ENCODE results near the gene DFFA.
A peak's percentile ranks its signal among the peaks of the same experiment; 100 is the strongest.
"Not testable (repeated sequence)": the region's sequence is repeated elsewhere in the genome, so short reads cannot be mapped to it uniquely, and the experiment has no call there.

DFFA gene

DNA sequence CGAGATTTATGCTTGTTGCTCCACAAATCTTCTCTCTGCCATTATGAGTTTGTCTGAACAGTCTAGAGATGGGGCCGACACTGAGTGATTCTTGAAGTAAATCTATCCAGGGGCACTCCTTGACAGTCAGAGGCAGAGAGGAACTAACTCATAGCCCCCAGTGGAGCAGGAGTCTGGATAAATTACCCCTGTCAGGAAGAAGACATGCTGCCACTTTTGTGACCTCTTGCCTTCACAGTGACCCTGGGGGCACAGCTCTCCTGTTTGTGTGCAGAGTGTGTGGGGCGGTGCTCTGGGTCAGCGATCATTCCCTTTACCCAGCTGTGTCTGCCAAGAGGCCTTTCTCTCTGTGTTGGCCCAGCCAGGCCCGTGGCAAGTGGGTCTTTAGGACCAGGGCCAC lies 31.9 kb upstream of the DFFA start:
- DNase-seq = no peak

DNA sequence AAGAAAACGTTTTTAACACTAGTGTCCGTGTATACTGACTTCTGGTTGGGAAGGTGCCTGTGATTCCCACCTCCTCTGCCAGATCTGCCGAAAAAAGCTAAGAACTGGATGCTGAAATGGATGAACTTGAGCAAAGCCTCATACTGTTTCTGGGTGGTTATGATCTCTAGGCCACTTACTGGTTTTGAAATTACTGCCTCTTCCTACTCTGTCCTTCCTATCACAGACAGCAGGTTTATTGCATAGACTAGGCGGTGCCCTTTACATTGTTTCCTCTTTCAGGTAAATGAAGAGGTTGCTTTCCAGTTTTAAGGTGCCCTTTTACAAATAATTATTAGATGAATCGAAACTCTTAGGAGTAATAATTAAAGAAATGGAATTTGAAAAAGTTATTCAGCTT lies 29.9 kb upstream of the DFFA start:
- DNase-seq = no peak

DNA sequence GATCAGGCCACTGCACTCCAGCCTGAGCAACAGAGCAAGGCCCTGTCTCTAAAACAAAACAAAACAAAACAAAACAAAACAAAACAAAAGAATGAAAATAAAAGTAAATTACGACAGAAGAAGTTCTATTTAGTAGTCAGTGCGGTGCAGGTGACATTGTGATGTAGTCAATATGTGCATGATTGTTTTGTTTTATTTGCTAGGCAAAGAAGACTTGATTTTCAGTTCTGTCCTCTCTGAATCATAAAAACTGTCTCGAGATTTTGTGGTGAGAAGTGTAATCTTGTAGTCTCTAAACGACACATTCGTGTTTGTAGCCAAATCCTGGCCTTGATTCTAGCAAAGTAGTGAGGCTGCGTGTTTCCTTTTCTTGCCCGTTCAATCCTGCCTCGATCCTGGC lies 25.9 kb upstream of the DFFA start:
- DNase-seq = no peak

DNA sequence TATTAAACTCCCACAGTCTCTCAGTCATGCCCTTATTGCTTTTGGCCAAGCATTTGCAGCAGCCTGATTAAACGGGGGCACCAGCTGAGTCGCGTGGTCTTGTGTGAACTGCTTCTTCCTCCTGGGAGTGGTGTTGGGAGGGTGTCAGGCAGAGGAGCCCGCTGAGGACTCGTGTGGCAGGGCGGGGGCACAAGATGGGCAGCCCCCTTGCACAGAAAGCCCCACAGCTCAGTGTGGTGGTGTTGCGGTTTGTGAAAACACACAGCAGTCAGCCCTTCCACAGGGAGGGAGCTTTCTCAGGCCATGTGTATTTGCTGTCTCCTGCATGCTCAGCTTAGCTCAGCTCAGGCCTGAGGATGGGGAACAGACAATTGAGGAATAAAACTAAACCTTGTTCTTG lies 24.8 kb upstream of the DFFA start:
- DNase-seq = no peak

DNA sequence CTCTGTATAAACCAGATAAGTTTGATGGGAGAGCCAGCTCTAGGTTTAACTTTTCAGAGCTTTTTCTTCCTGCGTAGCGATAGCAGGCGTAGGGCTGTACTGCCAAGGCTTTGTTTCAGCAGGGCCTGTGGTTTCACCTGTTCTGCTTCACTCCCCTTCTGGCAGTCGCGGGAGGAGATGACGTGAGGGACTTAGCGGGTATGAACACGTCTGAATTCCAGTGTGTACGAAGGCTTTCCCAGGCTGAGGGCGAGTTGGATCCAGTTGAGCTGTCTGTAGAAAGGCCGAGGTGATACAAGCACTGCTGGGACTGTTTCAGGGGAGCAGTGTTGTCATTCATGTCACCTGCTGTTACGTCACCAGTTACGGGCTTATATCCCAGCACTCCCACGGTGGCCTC lies 23.6 kb upstream of the DFFA start:
- no peak for DNase-seq

DNA sequence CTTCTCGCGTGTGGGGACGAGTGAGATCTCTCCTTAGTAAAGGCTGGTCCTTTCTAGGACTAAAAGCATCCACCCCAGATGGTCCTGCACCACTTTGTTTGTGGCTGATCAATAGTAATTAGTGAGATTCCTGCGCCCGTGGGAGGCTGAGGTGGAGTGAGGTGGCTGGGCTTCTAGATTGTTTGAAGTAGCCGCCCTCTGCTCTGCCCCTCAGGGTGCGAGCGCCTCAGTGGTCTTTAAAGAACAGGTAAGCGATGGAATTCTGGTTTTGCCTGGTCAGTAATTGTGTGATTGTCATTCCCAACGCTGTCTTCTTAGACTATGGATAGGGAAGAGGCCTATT lies 23.1 kb upstream of the DFFA start:
- peak; percentile 38 for DNase-seq

DNA sequence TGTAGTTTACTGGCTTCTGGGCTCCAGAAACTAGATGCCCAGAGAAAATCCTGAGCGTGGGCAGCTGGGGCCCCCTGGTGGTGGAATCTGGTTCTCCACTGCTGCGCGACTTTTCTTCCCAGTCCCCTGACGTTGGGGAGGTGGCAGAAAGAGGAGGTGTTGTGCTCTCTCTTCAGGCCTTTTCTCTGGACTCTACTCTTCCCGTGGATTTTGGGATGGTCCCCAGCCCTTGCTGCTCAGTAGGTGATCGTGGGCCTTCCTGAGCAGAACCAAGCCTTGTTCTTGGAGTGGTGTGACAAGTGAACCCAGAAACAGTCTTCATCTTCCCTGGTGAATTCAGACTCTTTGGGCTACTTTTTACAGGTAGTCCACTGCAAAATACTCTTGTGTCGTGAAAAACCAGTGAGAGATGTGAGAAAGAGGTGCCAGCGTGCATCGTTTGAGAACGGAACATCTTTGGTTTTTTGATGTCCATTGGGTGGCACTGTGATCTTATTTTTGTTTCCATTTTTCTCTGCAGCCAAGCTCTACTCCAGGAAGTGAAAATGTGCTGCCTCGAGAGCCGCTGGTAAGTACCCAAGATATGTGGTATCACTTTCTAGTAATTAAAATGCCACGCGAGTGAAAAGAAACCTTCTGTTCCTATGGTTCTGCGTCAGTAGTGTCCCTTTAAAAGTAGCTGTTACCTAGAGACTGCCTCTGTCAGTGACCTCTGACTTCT lies 22.6 kb upstream of the DFFA start:
- DNase-seq = peak; percentile 91

DNA sequence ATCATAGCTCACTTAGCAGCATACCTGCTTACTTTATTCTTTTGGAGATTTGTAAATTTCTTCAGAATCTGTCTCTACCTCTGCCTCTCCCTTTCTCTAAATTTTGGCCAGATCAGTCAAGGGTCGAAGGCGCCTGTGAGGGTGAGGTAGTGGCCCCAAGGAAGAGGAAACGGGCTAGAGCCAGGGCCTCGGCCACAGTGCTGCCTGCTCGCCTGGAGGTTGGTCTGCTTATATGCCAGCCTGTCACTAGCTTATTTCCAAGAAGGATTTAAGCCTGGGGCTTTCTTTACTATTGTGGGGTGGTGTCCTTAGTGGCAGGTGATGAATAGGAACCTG lies 22.1 kb upstream of the DFFA start:
- no peak for DNase-seq

DNA sequence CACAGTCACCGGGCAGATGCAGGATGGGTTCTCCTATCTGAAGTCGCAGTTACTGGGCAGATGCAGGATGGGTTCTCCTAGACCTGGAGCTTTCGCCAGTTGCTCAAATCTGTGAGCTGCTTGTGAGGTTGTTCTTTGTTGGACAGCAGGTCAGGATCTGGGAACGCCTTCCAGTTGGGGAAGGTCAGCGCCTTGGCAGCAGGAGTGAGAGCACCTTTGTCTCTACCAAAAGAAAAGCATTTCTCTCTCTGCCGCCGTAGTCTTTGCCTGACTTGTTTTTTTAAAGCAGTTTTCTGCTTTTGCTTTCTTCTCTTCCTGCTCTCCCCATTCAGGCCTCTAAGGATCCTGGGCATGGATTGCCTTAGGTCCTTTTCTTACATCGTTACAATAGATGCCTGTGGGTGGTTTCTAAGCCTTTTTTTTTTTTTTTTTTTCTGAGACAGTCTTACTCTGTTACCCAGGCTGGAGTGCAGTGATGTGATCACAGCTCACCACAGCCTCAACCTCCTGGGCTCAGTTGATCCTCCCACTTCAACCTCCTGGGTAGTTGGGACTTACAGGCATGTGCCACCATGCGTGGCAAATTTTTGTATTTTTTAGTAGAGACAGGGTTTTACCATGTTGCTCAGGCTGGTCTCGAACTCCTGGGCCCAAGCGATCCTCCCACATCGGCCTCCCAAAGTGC lies 18.1 kb upstream of the DFFA start:
- DNase-seq = no peak

DNA sequence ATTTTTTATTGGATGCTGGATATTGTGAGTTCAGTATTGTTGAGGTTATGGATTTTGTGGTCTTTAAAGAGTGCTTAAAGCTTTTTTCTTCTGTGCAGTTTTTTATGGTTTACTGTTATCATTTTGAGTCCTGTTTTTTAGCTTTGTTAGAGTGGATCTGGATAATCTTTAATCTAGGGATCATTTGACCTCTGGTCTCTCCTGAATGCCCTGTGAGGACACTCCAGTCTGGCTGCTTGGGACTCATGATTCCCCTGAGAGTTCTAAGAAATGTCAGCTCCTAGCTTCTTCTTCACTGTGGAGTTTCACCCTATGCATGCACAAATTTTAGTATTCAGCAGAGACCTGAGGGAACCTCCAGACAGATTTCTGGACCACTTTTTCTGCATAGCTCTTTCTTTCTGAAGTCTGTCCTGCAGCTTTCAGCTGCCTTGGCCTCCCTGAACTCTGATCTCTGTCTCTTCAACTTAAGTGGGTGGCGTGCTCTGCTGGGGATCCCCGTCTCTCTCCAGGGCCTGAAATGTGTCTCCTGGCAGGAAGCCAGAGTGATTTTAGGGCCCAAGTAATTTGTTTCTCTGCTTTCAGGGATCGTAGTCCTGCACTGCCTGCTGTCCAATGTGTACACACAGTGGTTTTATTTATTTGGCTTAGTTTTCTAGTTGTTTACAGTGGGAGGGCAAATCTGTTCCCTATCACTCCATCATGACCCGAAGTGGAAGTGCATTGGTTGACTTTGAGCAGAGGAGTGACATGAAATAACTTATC lies 17.1 kb upstream of the DFFA start:
- DNase-seq = no peak

DNA sequence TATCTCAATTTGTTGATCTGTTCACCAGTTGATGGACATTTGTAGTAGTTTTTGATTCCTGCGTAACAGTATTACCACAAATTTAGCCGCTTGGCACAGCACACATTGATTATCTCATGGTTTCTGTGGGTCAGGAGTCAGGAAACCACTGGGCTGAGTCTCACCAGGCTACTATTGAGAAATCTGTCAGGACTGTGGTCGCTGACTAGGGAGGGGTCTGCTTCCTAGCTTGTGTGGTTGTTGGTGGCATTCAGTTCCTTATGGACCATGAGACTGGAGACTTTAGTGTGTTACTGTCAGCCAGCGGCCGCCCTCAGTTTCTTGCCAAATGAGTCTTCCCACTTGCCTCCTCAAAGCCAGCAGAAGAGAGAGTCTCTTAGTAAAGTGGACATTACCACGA lies 12.2 kb upstream of the DFFA start:
- no peak for DNase-seq

DNA sequence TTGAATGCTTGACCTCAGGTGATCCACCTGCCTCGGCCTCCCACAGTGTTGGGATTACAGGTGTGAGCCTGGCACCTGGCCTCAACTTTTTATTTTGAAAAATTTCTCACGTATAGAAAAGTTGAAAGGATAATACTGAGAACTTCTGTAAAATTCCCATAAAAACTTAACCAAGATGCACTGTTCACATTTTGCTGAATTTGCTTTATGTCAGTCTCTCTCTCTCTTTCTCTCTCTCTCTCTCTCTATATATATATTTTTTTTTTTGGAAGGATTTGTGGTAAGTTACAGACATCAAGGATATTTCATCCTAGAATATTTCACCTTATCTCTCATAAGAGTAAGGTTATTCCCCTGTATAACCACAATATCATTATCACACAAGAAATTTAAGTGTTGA lies 8.3 kb upstream of the DFFA start:
- DNase-seq = no peak

DNA sequence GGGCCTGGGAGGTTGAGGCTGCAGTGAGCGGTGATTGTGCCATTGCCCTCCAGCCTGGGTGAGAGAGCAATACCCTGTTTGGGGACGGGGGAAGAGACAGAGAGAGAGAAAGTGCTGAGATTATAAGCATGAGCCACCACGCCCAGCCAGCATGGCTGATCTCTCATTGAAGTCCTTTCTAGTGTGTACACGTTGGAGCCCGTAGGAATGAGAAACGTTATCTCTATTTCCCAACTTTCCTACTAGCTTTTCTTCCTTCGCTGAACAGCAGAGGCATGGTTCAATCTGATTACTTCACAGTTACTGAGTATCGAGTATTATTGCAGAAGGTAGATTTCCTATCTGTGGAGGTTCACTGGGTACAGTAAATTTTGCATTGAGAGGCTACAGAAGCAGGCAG lies 7.0 kb upstream of the DFFA start:
- no peak for DNase-seq

DNA sequence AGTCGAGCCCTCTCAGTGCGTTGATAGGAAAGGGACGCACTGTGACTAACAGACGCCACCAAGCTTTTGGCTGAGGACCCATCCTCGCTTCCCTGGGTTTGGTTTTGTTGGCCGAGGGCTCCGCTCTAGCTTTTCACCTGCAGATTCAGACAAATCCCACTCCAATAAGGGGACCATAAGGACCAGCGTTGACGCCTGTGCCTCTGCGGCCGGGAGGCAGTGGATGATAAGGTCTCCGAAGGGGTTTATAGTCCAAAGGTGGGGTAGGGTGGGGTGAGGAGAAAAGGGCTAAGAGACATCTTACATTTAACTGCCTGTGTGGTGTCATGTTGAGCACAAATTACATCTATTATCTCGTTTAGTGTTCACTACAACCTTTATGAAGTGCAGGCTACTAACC lies 3.2 kb upstream of the DFFA start:
- no peak for DNase-seq

DNA sequence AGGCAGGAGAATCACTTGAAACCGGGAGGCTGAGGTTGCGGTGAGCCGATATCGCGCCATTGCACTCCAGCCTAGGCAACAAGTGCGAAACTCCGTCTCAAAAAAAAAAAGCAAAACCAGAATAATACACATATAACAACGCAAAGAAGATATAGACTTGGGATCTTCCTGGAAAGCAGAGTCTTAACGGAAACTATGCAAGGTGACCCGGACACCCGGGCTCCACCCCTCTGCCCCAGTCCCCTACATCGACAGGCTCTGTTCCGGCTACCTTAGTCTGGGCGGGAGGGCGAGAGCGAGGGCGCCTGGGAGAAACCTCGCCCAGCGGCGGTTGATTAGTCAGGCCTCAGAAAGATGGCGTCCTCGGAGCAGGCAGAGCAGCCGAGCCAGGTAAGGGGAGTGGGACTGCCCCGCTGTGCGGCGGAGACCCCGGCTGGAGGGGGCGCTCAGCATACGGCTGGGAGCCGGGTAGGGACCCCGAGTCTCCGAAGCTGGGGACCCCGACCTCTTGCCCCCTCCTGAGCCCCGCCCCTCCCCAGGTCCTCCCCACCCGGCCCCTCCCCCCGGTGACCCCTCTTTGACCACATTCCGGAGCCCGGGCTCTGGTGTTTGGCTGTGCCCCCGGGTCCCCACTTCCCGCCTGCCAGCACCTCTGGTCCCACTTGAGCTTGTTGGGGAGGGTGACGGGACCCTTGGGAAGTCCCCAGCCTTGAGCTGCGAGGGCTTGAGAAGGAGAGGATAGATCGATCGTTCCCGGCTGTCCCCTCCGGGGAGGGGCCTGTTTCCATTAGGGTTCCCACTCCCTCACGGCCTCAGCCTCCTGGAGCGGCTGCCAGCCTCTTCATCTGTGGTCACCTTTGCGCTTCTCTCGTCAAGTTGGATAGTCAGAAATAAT lies 2.5 kb upstream of the DFFA start, which contains the start of gene PEX14:
Gene PEX14, plus strand, starts transcription at position 338 of the 895 bp plus-strand sequence. Its CDS starts 17 bp downstream, at position 355.
- peak; percentile 88 for DNase-seq

DNA sequence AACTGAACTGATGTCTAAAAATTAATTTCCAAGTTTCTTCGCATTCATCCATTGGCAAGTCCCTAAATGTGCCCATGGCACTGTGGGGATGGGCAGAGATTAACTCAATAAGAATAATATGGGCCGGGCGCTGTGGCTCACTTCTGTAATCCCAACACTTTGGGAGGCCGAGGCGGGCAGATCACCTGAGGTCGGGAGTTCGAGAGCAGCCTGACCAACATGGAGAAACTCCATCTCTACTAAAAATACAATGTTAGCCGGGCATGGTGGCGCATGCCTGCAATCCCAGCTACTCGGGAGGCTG lies 1.9 kb upstream of the DFFA start:
- not testable (repeated sequence) for DNase-seq

DNA sequence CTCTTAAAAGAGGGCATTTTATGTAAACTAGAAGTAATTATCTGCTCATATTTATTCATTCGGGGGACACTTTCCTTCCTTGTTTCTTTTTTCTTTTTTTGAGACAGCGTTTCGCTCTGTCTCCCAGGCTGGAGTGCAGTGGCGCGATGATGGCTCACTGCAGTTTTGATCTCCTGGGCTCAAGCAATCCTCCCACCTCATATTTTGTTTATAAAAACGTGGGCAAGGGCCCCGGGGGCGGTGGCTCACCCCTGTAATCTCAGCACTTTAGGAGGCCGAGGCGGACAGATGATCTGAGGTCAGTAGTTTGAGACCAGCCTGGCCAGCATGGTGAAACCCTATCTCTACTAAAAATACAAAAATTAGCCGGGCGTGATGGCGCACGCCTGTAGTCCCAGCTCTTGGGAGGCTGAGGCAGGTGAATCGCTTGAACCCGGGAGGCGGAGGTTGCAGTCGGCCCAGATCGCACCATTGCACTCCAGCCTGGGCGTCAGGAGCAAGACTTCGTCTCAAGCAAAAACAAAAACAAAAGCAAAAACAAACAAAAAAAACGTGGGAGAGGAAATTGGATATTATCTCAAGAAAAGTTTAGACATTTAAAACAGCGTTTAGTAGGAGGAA lies 926 bp upstream of the DFFA start:
- DNase-seq = no peak

DNA sequence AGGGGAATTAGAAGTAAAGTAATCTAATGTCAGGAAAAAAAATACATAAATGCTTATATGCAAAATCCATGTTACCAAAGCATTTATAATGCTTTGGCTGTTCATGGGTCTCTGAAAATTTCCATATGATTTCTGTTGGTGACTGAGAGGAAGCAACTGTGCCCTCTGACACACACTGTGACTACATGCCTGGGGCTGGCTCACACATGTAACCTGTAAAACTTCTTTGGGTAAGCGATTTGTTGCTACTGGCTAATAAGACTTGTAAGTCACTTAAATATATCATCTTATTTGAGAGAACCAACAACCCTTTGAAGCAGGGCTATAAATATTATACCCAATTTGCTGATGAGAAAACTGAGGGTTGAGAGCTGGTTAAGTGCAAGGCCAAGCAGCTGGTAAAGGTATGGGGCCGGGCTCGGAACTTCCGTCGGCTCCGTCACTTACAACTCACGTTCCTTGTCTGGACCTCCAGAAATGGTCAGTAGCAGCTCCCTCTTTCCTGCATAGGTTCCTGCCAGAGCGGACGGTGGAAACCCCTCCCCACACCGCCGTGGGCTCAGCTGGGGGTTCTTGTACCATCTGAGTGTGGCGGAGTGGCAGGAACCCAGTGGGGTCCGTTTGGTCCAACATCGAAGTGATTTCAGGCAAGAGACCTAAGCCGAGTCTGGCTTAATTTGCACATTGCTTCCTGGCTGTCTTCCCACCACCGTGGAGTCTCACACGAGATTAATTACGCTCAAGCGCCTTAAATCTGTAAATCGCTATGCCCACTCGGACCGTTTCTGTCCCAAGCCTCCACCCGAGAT lies 714 bp downstream of the DFFA start:
- no peak for DNase-seq

DNA sequence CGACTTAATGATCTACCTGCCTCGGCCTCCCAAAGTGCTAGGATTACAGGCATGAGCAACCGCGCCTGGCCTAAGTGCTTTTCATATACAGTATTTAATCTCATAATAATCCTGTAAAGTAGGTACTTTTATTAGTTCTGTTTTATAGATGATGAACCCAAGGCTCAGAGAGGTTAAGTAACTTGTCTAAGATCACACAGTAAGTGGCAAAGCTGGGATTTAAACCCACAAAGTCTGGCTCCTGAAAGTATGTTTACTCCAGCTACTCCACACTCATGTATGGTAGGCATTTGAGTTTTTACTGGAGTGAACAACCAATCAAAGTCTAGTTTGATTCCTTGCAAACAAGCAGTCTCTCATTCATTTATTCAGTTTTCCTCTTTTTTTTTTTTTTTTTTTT lies 2.3 kb downstream of the DFFA start:
- DNase-seq = no peak

DNA sequence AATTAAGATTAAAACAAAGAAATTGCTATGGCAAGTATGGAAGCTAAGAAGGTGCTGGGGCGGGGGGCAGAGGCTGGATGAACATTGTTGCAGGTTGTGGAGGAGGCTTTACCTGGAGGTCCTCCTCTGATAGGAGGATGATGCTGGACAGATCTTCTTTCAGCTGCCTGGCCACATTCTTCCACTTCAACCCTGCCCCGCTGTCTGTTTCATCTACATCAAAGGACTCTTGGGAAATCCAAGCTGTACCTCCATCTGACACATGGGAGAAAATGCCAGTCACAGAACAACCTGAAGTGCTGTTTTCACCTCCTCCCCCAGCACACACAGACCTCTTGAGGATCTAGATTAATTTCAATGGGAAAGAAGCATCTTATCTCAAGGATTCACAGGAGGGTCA lies 5.3 kb downstream of the DFFA start:
- DNase-seq = no peak

DNA sequence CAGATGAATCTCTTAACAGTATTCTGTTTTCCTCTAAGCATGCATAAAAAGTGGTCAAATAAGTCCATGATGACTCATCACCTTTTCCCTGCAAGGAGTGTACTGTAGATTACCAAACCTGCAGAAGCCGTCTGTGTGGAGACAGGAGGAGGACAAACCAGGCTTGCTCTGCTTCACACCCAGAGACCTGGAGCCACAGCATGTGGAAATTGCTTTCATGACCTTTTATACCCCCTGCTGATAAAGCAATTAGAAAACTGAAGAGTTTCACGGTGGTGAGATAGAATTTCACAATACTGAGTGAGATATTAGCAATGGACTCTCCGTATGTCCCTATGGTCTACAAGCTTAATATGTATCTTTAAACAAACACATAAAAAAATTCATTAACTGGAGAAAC lies 13.1 kb downstream of the DFFA start:
- no peak for DNase-seq

DNA sequence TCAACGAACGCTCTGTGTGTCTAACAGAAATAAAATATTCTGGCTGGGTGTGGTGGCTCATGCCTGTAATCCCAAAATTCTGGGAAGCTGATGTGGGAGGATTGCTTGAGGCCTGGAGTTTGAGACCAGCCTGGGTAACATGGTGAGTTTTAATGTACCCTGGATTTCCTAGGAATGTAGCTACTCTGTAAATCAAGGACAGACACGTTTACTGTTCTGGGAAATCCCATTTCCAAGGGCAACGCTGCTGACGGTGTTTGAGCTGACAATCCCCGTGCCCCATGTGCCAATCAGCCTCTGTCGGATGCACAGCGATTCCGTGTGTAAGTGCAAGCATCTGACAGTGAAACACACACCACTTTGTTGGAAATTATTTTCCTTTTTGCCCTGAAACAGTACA lies 14.5 kb downstream of the DFFA start:
- DNase-seq = no peak

Data from retina (tissue), 1 donor.